ENCODE data around the gene THAP4.

THAP4 gene

GRCh38 chr2:241609859-241610793 lies 26.8 kb downstream of the THAP4 start:
- H3K27ac ChIP-seq (ENCODE audit: low read length) = no peak overlapping the region

GRCh38 chr2:241608881-241609280 lies 28.1 kb downstream of the THAP4 start:
- H3K4me2 ChIP-seq (ENCODE audit: insufficient read depth, low read length) = no peak overlapping the region
- peaks cover 18% of the 10 kb centered on the region for H4K20me1 ChIP-seq (ENCODE audit: insufficient read depth, low read length)
- no peak for TF ChIP-seq EZH2 (IDR thresholded peaks at IDR 0.05; ENCODE audit: borderline replicate concordance, low read depth, low read length, severe bottlenecking)
- TF ChIP-seq, protein P1, sequence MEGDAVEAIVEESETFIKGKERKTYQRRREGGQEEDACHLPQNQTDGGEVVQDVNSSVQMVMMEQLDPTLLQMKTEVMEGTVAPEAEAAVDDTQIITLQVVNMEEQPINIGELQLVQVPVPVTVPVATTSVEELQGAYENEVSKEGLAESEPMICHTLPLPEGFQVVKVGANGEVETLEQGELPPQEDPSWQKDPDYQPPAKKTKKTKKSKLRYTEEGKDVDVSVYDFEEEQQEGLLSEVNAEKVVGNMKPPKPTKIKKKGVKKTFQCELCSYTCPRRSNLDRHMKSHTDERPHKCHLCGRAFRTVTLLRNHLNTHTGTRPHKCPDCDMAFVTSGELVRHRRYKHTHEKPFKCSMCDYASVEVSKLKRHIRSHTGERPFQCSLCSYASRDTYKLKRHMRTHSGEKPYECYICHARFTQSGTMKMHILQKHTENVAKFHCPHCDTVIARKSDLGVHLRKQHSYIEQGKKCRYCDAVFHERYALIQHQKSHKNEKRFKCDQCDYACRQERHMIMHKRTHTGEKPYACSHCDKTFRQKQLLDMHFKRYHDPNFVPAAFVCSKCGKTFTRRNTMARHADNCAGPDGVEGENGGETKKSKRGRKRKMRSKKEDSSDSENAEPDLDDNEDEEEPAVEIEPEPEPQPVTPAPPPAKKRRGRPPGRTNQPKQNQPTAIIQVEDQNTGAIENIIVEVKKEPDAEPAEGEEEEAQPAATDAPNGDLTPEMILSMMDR (IDR thresholded peaks at IDR 0.05; ENCODE audit: borderline replicate concordance, extremely low read depth, low read length, poor library complexity, severe bottlenecking) = no peak
- no peak overlapping the region for H3K27ac ChIP-seq (ENCODE audit: low read length)
- DNase-seq (no peak), ATAC-seq (ENCODE audit: insufficient read depth, low read depth) (no peak; the same call in 2 of the 3 replicates)
- H3K9me3 ChIP-seq (ENCODE audit: insufficient read depth, low read length, severe bottlenecking) = no peaks in the 10 kb centered on the region
- H2AFZ ChIP-seq (ENCODE audit: low read depth, low read length) = no peak overlapping the region
- H3K27me3 ChIP-seq (ENCODE audit: insufficient read depth, low read length, poor library complexity) = no peaks in the 10 kb centered on the region
- peaks cover 25% of the 10 kb centered on the region for H3K79me2 ChIP-seq (ENCODE audit: insufficient read depth, low read length)
- H3K9ac ChIP-seq (ENCODE audit: low read depth, low read length) = no peak overlapping the region
- H3K4me1 ChIP-seq (ENCODE audit: insufficient read depth, low read length) = no peaks in the 10 kb centered on the region
- peaks cover 49% of the 10 kb centered on the region for H3K36me3 ChIP-seq (ENCODE audit: insufficient read depth, low read length)
- H3K4me3 ChIP-seq (ENCODE audit: low read depth in 1 of 2, low read length in 2 of 2) = no peak overlapping the region

More at GRCh38 chr2:241609859-241610793, 26.8 kb downstream of the THAP4 start:
- no peak overlapping the region for H3K4me2 ChIP-seq (ENCODE audit: insufficient read depth, low read length)
- no peaks in the 10 kb centered on the region for H3K9me3 ChIP-seq (ENCODE audit: insufficient read depth, low read length, severe bottlenecking)
- H3K79me2 ChIP-seq (ENCODE audit: insufficient read depth, low read length) = peaks cover 33% of the 10 kb centered on the region
- H3K36me3 ChIP-seq (ENCODE audit: insufficient read depth, low read length) = peaks cover 46% of the 10 kb centered on the region
- H3K4me1 ChIP-seq (ENCODE audit: insufficient read depth, low read length) = no peaks in the 10 kb centered on the region
- H4K20me1 ChIP-seq (ENCODE audit: insufficient read depth, low read length) = peaks cover 21% of the 10 kb centered on the region
- ATAC-seq (ENCODE audit: insufficient read depth, low read depth) (peak; percentile 82), DNase-seq (peak; percentile 53)
- no peak overlapping the region for H3K4me3 ChIP-seq (ENCODE audit: low read depth in 1 of 2, low read length in 2 of 2)
- no peak overlapping the region for H3K9ac ChIP-seq (ENCODE audit: low read depth, low read length)
- no peak for TF ChIP-seq EZH2 (IDR thresholded peaks at IDR 0.05; ENCODE audit: borderline replicate concordance, low read depth, low read length, severe bottlenecking)
- TF ChIP-seq, protein P1 (IDR thresholded peaks at IDR 0.05; ENCODE audit: borderline replicate concordance, extremely low read depth, low read length, poor library complexity, severe bottlenecking) = no peak
- H2AFZ ChIP-seq (ENCODE audit: low read depth, low read length) = no peak overlapping the region
- H3K27me3 ChIP-seq (ENCODE audit: insufficient read depth, low read length, poor library complexity) = no peaks in the 10 kb centered on the region

- no peak for ATAC-seq (ENCODE audit: insufficient read depth, low read depth)
- H3K27ac ChIP-seq (ENCODE audit: low read length) = no peak overlapping the region
- TF ChIP-seq, protein P1 (IDR thresholded peaks at IDR 0.05; ENCODE audit: borderline replicate concordance, extremely low read depth, low read length, poor library complexity, severe bottlenecking) = no peak
- no peak for TF ChIP-seq EZH2 (IDR thresholded peaks at IDR 0.05; ENCODE audit: borderline replicate concordance, low read depth, low read length, severe bottlenecking)
- H4K20me1 ChIP-seq (ENCODE audit: insufficient read depth, low read length) = peaks cover 18% of the 10 kb centered on the region
- H2AFZ ChIP-seq (ENCODE audit: low read depth, low read length) = no peak overlapping the region
- no peak overlapping the region for H3K9ac ChIP-seq (ENCODE audit: low read depth, low read length)
- no peak overlapping the region for H3K4me3 ChIP-seq (ENCODE audit: low read depth in 1 of 2, low read length in 2 of 2)
- no peaks in the 10 kb centered on the region for H3K4me1 ChIP-seq (ENCODE audit: insufficient read depth, low read length)
- H3K9me3 ChIP-seq (ENCODE audit: insufficient read depth, low read length, severe bottlenecking) = no peaks in the 10 kb centered on the region
- DNase-seq = no peak
- H3K36me3 ChIP-seq (ENCODE audit: insufficient read depth, low read length) = peaks cover 51% of the 10 kb centered on the region
- H3K4me2 ChIP-seq (ENCODE audit: insufficient read depth, low read length) = no peak overlapping the region
- H3K79me2 ChIP-seq (ENCODE audit: insufficient read depth, low read length) = peaks cover 17% of the 10 kb centered on the region
- H3K27me3 ChIP-seq (ENCODE audit: insufficient read depth, low read length, poor library complexity) = no peaks in the 10 kb centered on the region
Observed at GRCh38 chr2:241607162-241607885, 29.6 kb downstream of the THAP4 start.

Measured in DND-41 (cell line).